LNCAP (cell line): Measurements from ENCODE around the gene KRTAP13-1.

ENCODE experiments used
- CTCF ChIP-seq: fragments of 450-650 bp; IDR thresholded peaks from 2 replicates; pipeline ENCODE4 v1.5.1; 2017; ENCODE audit warnings: mild to moderate bottlenecking

KRTAP13-1 gene

GRCh38 chr21:30434033-30434631 lies 38.3 kb downstream of the KRTAP13-1 start:
- peak; percentile 67 for TF ChIP-seq CTCF

- TF ChIP-seq CTCF, result no peak
Measured at GRCh38 chr21:30437010-30437565, 41.3 kb downstream of the KRTAP13-1 start.

GRCh38 chr21:30439975-30440374 lies 44.1 kb downstream of the KRTAP13-1 start, which contains the start of gene KRTAP15-1:
TSS of gene KRTAP15-1 (plus strand) at chr21:30440275. CDS start at chr21:30440328, 53 bp downstream.
- no peak for TF ChIP-seq CTCF

- no peak for TF ChIP-seq CTCF
Measured at GRCh38 chr21:30443226-30443625, 47.4 kb downstream of the KRTAP13-1 start.

GRCh38 chr21:30444204-30444603 lies 48.4 kb downstream of the KRTAP13-1 start:
- TF ChIP-seq CTCF, result no peak
